HT1080 (cell line): ENCODE results near the gene DACT2. TPM values are rescaled to one million over a fixed set of nuclear protein-coding genes. Genes with fewer than 3 reads are reported as not detected.
"Not testable (repeated sequence)": the region's sequence is repeated elsewhere in the genome, so short reads cannot be mapped to it uniquely, and the experiment has no call there.

Experiments
- DNase-seq: peaks from one replicate; pipeline ENCODE4 v3.0.0-alpha.2; 2015; ENCODE audit warnings: low read depth
- total RNA-seq: library from RNA; depleted of rRNA; stranded (reverse); fragments of >200 nt; shearing (Covaris generic); gene quantifications from 2 replicates; pipeline ENCODE4 v1.2.3, GENCODE V29; 2014

DACT2 gene
- total RNA-seq, 1 experiment from 2014 or later = not detected

DNA sequence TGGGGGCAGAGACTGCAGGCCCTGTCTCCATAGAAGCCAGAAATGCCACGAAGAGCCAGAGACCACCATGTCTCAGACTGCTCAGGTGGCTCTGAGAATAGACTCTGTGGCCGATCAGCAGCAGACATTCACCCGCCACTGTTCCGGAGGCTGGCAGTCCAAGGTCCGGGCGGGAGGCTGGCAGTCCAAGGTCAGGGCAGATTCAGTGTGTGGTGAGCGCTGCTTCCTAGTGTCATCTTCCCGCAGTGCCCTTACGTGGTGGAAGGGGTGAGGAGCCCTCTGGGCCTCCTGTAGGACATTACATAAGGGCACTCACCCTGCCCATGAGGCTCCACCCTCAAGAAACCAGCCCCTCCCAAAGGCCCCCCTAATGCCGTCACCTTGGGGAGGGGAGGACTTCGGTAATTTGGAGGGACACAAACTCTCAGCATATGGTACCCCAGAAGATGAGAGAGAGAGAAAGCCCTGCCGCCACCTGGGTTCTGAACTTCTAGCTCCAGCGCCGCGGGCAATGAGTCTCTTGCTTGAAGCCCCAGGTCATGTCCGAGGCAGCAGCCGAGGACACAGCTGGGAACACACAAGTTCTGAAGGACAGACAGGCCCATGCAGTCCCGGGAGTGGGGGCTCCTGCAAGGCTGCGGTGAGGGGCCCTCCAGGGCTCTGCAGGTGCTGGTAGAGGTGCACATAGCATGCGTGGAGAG, 36.4 kb downstream of the DACT2 start:
- DNase-seq = no peak

DNA sequence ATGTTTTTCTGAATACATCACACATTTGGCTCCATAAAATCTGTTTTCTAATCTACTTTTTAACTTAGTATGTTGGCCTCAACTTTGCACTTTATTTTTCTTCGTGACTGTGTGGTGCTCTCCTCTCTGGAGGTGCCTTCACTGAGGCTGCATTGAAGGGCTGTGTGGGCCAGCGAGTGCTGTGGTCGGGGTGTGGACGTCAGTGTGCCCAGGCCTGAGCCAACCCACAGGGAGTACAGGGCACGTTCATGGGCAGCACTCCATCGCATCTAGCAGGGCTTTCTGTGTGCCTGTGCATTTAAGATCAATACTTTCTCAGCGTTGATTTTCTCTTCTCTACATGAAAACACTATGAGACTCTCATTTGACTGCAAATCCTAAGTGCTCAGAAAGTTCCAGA, 37.8 kb downstream of the DACT2 start:
- no peak for DNase-seq

DNA sequence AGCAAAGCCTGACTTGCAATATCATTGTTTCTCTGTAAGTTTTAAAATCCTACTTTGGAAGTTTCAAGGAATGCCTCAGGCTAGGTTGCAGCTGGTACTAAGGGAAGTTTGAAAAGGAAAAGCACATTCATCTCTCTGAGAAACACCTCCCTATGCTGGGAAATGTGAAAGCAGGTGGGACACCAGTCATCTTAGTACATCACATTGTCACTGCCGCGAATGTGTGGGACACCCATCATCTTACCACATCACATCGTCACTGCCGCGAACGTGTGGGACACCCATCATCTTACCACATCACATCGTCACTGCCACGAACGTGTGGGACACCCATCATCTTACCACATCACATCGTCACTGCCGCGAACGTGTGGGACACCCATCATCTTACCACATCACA, 38.3 kb downstream of the DACT2 start:
- DNase-seq = not testable (repeated sequence)

DNA sequence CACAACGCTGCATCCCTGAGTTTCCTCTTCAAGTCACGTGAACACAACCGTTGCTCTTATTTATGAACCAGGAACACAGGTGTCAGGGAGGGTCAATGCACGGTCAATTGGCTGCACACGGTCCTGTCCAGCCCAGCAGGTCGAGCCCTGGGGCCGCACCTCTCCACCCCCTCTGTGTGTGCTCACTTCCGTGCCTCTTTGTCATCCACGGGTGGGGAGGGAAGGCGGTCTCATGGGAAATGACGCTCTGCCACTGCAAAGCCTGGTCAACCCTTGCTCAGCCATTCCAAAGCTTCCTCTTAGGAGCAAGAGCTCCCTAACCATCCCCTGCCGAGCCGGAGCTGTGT, 38.7 kb downstream of the DACT2 start:
- no peak for DNase-seq

DNA sequence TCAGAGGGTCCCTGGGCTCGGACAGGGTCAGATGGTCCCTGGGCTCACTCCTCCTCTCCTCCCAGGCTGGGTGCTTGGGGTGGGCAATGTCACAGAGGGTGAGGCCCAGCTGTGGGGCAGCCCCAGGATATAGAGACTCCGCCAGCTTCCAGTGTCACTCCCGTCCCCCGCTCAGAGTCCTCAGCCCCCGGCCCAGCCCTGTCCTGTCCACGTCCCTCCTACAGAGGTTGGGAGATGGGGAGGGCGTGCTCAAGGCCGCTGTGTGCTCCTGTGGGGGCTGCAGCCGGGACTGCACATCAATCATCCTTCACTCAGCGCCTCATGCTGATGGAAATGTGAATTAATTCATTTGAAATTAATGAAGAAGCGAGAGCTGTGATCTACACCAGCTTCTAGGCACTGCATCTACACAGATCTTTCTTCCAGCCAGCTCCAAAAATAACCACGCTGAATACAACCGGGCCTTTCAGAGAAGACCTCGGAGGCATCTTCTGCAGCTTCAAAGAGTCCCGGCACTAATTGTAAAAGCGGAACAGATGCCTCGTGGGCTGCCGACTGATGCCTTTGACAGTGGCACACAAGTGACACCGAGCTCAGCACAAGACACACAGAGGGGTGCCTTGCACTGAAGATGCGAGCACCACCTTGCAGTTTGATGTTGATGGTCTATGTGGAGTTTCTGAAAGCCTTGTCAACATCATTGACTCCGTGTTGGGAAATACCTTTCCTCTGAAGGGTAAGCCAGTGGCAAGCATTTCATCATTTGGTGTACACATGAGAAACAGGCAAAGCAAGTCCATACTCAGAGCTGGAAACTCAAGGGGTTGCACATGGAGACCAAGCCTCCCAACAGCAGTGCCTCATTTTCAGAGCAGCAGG, 39.3 kb downstream of the DACT2 start:
- DNase-seq = no peak

DNA sequence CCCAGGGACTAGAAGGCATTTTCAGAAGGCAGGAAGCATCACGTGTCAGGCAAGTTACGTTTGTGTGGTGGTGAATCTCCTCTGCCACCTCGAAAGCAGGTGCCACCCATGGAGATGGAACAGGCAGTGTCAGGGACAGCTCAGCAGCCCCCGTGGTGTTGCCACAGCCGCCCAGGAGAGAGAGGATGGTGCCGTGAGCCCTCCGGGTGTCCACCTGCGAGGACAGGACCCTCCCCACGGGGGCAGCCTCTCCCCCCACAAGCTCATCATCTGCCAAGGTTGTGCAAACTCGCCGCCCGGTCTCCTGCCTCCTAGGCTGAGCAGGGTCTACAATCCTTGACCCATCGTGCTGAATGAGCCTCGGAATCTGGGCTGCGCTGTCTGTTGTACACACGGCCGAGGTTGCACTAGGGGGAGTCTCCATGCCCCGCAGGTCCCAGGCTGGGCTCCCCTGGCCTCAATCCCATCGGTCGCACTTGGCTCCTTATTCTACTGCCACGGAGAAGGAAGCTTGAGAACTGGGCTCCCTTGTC, 40.1 kb downstream of the DACT2 start:
- DNase-seq = no peak

DNA sequence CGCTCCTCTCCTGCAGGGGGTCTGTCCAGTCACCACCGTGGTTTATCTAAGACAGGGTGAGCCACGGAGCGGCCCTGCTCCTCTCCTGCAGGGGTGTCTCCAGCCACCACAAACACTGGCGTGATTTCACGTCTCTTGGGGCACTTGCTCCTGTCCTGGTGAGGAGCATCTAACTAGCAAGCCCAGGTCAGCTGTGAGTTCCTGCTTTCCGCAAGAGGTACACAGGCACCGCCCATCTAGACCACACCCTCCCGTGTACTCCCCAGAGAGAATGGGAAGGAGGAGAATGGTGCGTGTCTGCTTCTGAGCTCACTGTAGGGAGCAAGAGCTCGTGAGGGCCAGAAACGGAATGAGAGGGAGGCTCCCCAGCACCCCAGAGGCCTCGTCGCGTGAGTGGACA, 40.7 kb downstream of the DACT2 start:
- DNase-seq = no peak

DNA sequence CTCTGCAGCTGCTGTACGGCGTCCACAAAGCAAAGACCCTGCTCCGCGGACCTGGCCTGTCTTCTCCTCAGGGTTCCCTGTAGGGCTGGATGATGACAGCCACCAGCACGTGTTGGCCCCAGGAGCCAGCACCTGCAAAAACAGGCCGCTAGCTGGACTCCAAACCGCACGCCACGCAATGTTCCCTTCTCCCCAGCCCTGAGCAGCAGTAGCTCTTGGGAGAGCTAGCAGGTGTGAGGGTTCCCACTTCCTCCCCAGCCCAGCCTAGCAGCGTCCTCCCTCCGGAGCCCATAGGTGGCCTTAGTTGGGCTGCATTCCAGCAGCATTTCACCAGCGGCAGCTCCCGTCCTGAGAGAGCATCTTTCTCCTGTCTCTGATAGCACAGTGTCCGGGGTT, 42.3 kb downstream of the DACT2 start:
- DNase-seq = no peak

DNA sequence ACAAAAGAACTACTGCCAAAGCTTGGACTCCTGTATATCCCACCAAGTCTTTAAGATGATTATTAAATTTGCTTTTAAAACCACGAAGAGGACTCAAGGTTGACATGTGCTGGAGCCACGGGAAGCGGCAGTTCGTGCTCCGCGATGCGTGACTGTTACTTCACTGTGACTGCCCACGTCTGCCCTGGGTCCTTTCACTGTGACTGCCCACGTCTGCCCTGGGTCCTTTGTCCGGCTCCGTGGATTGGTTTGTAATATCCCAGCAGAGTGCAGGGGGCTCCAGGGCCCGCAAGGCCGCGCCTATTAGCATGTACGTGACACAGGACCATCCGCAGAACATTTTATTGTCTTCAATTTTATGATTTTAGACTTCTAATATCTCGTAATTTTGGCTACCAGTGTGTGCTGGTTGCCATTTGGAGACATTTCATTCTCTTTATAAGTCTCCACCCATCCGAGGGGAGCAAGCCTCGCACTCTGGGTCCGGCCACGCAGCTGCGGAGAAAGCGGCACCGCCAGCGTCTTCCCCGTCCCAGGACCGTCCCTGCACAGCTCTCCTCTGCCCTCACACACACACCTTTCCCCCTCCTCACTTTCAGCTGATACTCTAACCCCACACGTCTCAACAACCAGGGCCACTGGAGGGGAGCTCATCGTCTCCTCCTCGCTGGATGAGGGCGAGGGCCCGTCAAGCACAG, 42.9 kb downstream of the DACT2 start:
- DNase-seq = no peak

DNA sequence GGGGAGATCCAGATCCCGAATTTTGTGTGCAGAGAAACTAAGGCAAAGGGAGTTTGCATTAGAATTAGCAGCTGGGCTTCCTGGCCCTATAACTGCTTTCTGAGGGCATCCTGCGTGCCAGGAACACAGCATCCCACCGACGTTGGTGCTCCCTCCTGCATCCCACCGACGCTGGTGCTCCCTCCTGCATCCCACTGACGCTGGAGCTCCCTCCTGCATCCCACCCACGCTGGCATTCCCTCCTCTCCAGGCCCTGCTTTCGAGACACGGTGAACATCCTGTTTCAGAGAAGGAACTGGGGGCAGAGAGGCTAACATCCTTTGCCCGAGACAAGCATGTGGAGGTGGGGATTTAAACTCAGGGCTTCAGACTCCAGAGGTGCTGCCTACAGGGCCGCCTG, 44.4 kb downstream of the DACT2 start:
- no peak for DNase-seq

DNA sequence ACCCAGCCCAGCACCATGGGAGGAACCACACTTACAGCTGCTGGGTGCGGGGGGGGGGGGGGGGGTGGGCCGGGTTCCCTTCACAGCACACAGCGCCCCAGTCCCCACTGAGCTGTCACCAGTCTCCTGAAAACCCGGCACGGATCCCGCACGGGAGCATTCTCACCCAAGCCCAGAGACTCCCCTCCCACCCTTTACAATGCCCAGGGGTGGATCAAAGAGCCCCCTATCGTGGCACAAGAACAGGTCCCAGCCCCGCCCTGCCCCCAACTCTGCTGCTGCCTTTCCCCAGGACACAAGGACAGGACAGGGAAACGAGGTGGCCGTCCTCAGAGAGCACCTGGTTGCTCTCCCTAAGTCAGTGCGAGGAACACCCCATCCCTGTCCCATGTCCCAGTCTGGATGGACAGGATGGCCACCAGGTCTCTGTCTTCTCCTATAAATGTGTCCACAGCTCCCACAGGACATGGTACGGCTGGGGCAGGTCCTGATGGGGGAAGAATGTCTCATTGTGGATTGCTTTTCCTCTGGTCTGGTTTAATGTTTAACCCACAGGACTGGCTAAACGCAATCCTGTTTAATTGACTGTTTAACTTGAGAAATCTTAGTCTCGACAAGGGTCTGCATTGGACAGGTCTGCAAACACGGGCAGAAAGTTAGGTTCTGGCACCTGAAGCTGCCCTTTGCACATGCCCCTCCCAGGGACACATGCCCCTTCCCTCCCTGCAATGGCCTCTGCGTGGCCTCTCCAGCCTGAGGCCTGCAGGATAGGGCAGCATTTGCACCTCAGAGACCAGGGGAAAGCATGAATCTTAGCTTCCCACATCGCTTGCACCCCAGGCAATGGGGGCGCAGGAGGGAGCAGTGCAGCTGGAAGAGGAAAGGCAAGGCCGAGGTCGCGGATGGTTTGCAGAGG, 45.3 kb downstream of the DACT2 start:
- DNase-seq = no peak

DNA sequence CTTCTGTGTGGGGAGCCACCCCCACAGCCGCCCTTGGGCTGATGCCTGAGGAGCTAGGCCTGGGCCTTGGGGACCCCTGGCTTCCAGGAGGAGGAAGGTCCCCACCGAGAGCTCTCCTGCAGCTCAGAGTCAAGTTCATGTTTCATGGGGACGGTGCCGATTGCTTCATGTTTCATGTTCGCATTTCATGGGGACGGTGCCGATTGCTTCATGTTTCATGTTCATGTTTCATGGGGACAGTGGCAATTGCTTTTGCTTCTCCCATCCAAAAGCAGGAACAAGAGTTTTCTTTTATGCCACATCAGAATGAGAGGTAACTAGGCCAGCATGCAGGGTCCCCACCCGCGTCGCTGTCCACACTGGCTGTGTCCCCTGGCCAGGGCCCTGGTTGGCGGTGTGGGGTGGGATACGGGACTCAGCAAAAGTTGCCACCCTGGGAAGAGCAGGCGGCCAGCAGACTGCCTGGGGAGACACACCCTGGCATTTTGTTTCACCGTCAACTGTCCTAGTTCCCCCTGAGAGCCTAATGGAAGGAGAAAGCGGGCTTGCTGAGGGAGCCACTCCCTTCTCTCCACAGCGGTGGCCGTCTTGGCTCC, 46.0 kb downstream of the DACT2 start:
- DNase-seq = no peak

DNA sequence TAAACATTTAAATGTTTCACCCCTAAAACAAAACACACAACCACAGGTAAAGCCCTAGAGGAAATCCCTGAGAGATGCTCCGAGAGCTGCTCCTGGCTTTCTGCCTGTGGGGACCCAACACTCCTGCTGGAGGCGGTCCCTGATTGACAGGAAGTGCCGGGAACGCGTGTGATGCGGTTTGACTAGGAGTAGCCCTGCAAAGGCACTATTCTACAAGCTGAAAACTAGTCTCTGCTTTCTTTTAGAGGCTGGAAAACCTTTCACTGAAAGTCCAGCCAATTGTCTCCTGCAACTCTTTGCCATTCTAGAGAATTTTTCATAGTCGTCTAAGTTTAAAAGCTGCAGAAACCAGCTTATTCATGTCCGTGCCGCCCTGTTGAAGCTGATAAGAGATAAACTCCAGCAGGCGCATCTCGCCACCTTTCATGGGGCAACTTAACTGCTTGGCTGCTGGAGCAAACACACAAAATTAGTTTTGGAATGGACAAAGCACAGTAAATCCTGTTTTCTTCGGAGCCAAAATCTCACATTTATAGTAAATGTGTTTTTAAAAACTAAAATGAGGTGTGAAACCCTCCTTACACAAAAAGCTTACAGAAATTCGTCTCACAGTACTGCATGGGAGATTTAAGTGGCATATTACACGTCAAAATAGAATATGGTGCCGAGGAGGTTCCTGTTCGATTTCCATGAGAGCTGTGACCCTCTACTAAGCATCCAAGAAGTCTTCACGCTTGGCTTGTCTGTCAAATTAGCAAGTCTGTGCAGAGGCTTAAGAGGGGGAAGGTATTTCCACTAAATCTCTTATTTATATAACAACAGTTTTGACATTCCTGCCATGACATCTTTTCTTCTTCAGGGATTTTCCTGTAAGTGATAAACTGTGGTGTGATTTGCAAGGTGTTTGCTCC, 46.9 kb downstream of the DACT2 start:
- no peak for DNase-seq

DNA sequence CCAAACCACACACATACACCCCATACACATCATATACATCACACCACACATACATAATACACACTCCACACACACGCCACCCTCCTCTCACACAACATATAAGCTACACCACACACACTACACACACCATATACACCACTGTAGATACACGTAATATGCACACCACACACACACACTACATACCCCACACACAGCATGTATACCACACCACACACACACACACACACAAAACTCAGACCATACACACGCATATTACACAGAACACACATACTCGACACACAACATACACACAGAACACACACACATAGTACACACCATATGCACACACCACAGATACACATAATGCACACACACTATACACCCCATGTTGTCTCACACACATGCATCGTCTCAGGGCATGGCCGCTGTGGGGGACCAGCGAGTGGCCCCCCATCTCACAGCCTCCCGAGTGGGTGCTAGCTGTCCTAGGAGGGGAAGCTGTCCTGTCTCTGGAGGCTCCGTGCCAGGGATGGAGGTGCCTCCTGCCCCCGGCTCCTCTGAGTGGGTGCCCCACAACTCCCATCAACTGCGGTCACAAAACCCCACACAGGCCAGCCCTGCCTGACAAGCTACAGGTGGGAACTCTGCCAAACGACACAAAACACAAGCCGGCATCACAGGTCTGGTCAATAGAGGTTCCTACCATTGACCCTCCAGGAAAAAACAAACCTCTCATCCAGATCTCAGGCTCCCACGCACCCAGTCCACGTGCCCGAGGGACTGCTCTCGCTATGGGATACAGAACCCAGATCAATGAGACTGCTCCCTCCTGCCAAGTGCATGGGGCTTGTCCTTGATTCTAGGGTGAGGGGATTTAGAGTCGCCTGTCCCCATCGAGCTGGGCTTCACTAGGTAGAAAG, 49.1 kb downstream of the DACT2 start:
- no peak for DNase-seq

DNA sequence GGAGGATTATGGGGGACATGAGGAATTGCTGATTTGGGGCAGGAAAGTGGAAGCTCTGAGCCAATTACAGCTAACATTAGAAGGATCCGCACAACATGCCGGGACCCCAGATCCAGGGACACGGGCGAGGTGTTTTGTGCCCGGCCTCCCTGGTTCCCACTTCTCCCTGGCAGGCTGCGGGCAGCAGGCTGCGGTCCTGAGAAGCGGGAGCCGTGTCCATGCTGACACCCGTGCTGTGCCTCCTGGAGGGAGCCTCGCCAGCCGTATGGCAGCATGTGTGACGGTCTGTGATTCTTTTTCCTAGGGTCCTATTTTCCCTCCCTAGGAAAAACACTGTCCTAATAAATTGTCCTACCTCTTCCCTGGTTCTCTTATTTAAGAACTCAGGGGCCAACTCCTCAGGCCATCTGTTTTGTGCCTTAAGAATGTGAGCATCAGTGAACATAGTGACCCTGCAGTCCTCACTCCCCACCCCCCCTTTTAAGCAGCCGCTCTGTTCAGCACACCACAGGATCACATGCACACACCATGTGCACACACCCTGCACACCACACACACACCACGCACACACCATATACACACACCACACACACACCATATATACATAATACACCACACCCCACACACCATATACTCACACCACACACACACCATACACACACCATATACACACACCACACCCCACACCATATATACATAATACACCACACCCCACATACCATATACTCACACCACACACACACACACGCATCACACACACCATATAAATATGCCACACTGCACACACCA, 49.9 kb downstream of the DACT2 start:
- DNase-seq = no peak

DNA sequence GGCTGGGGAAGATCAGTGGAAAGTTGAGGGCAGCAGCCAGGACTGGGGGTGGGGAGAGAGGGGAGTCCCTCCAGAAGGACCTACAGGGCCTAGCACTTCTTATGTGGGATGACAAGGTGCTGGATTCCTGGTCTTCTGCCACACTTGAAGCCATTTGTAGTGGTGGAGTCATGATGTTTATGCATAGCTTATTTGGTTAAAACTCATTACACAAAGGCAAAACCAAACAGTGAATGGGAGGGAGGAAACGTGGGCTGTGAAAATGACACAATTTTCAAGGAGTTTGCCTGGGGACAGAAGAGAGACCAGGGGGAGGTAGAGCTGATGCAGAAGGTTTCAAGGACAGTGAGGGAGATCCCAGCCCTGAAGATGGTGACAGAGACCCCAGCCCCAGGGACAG, 50.8 kb downstream of the DACT2 start:
- no peak for DNase-seq

DNA sequence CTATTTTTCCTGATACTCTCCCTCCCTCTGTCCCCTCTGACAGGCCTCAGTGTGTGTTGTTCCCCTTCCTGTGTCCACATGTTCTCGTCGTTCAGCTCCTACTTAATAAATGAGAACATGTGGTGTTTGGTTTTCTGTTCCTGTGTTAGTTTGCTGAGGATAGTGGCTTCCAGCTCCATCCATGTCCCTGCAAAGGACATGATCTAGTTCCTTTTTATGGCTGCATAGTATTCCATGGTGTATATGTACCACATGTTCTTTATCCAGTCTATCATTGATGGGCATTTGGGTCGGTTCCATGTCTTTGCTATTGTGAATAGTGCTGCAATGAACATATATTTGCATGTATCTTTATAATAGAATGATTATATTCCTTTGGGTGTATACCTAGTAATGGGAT, 51.8 kb downstream of the DACT2 start:
- not testable (repeated sequence) for DNase-seq
